HG03354 (cell line): Measurements from ENCODE around the gene NEK4.

ENCODE experiments used
- ATAC-seq: cut with Tn5 transposase; IDR thresholded peaks from one replicate; pipeline ENCODE4 v1.9.1; 2021; ENCODE audit warnings: mild to moderate bottlenecking; ENCODE audit not compliant: unreplicated experiment, poor library complexity, severe bottlenecking

NEK4 gene

GRCh38 chr3:52705688-52706686 lies 64.8 kb downstream of the NEK4 start, which contains the start of the genes GLT8D1 and SPCS1:
TSS of gene GLT8D1 (minus strand) at chr3:52705791. CDS start at chr3:52700460, 5,331 bp downstream.
TSS of gene SPCS1 (plus strand) at chr3:52706106. CDS start at chr3:52706247, 141 bp downstream.
- ATAC-seq, result peak; percentile 87

GRCh38 chr3:52705438-52705687 lies 65.4 kb downstream of the NEK4 start:
- peak; percentile 51 for ATAC-seq

- ATAC-seq, result peak; percentile 9
Measured at GRCh38 chr3:52704611-52705437, 65.9 kb downstream of the NEK4 start.

- no peak for ATAC-seq
Measured at GRCh38 chr3:52703341-52703740, 67.4 kb downstream of the NEK4 start.

GRCh38 chr3:52697632-52697965 lies 73.1 kb downstream of the NEK4 start:
- ATAC-seq, result no peak

- ATAC-seq, result no peak
Measured at GRCh38 chr3:52696830-52697631, 73.7 kb downstream of the NEK4 start.

GRCh38 chr3:52695798-52696671 lies 74.7 kb downstream of the NEK4 start:
- ATAC-seq, result no peak

- no peak for ATAC-seq
Measured at GRCh38 chr3:52694528-52695189, 76.1 kb downstream of the NEK4 start.

- ATAC-seq, result no peak
Measured at GRCh38 chr3:52693071-52693470, 77.7 kb downstream of the NEK4 start.

- no peak for ATAC-seq
Measured at GRCh38 chr3:52690560-52690959, 80.2 kb downstream of the NEK4 start.

GRCh38 chr3:52689151-52689550 lies 81.6 kb downstream of the NEK4 start:
- ATAC-seq, result no peak

GRCh38 chr3:52688266-52688665 lies 82.5 kb downstream of the NEK4 start:
- ATAC-seq, result no peak

- ATAC-seq, result peak; percentile 75
Measured at GRCh38 chr3:52685709-52686691, 84.7 kb downstream of the NEK4 start, which contains the start of the genes GNL3 and PBRM1. TSS of gene GNL3 (plus strand) at chr3:52686032. CDS start at chr3:52686093, 61 bp downstream. TSS of gene PBRM1 (minus strand) at chr3:52685913.

- peak; percentile 79 for ATAC-seq
Measured at GRCh38 chr3:52685285-52685708, 85.4 kb downstream of the NEK4 start.

GRCh38 chr3:52684184-52684583 lies 86.6 kb downstream of the NEK4 start:
- ATAC-seq, result no peak

- no peak for ATAC-seq
Measured at GRCh38 chr3:52683611-52684010, 87.1 kb downstream of the NEK4 start.

GRCh38 chr3:52682016-52682415 lies 88.7 kb downstream of the NEK4 start:
- no peak for ATAC-seq
